Prostate gland (tissue), 2 donors: ENCODE results near the gene PDF. TPM values are rescaled to one million over a fixed set of nuclear protein-coding genes. Genes with fewer than 3 reads are reported as not detected.

Source experiments
- DNase-seq: peaks from one replicate; pipeline ENCODE4 v3.0.0-alpha.2; 2019; ENCODE audit warnings: low spot score
- H3K27ac ChIP-seq, 2 donors: fragments of 200-600 bp; sonication (generic); 2 replicates each; pipeline ENCODE4 v1.5.1; 2017 to 2019
- H3K27me3 ChIP-seq: fragments of 200-600 bp; sonication (generic); replicated peaks from 2 replicates; pipeline ENCODE4 v1.5.1; 2019; ENCODE audit not compliant: insufficient read depth
- H3K36me3 ChIP-seq, 2 donors: fragments of 200-600 bp; sonication (generic); 1 replicate in 1 of 2; 2 replicates in 1 of 2; pipeline versions ENCODE4 v1.5.1 to v1.8.1; 2017 to 2019
- H3K4me1 ChIP-seq: fragments of 200-600 bp; sonication (generic); replicated peaks from 2 replicates; pipeline ENCODE4 v1.5.1; 2019
- H3K4me3 ChIP-seq, 2 donors: fragments of 200-600 bp; sonication (generic); 2 replicates each; pipeline ENCODE4 v1.5.1; 2017 to 2019
- H3K9me3 ChIP-seq: fragments of 200-600 bp; sonication (generic); 2 replicates; pipeline ENCODE4 v1.5.1; 2017
- CTCF ChIP-seq, 4 experiments: fragments of 200-600 bp in 2 of 4; fragments of 450-650 bp in 2 of 4; sonication (generic) in 2 of 4; IDR thresholded peaks; 1 replicate in 3 of 4; 2 replicates in 1 of 4; pipeline ENCODE4 v1.5.1; 2016 to 2019; ENCODE audit warnings: antibody characterized with exemption in 4 of 4, mild to moderate bottlenecking in 2 of 4, moderate library complexity in 2 of 4
- POLR2A ChIP-seq: fragments of 450-650 bp; IDR thresholded peaks from one replicate; pipeline ENCODE4 v1.6.1; 2016; ENCODE audit warnings: antibody characterized with exemption, mild to moderate bottlenecking
- POLR2AphosphoS5 ChIP-seq: sonication (generic); formaldehyde crosslinking; IDR thresholded peaks from one replicate; pipeline ENCODE4 v1.6.1; 2017; ENCODE audit warnings: antibody characterized with exemption
- WGBS: methylation state at CpG from one replicate; pipeline ENCODE4 v1.1.5; 2018; 5-methylcytosine and 5-hydroxymethylcytosine counted together
- intact Hi-C: fragments of 100-400 bp; cut with DNase I; formaldehyde crosslinking; loops from one replicate; pipeline ENCODE4 v1.14.2; 2022
- total RNA-seq, 2 donors: library from RNA; depleted of rRNA; stranded (reverse); fragments of >200 nt; gene quantifications; one replicate each; pipeline ENCODE4 v1.1.0, GENCODE V29; 2016

Gene PDF
- total RNA-seq, 2 donors from 2014 or later = 40.7 to 42.9 TPM

DNA sequence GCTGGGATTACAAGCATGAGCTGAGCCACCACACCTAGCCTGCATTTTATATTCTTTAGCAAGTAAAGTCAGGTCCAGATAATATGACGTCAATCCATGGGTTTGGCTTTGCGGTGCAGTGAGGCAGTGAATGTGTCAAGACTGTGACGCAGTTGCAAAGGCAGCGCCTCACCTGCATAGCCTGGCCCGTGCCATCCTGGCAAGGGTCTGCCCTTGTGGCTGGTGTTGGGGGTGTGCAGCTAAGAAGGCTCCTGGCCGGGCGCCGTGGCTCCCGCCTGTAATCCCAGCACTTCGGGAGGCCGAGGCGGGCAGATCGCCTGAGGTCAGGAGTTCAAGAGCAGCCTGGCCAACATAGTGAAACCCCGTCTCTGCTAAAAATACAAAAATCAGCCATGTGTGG is 7.0 kb downstream of the PDF start:
- DNase-seq = no peak
- Histone ChIP-seq H3K4me1 (peaks cover 3% of the 10 kb centered on the region), H3K9me3 (no peaks in the 10 kb centered on the region), H3K36me3 (peaks cover 29 to 41% of the 10 kb centered on the region in 2 donors), H3K27me3 (no peaks in the 10 kb centered on the region), H3K4me3 (no peak overlapping the region), H3K27ac (no peak overlapping the region)
- 90% methylated on average over 14 of the region's 14 CpGs for WGBS
- intact Hi-C loops = no loop called here
- no peak for TF ChIP-seq POLR2A
- TF ChIP-seq POLR2AphosphoS5 = no peak
- TF ChIP-seq CTCF (IDR thresholded peaks at IDR 0.05) = no peak

DNA sequence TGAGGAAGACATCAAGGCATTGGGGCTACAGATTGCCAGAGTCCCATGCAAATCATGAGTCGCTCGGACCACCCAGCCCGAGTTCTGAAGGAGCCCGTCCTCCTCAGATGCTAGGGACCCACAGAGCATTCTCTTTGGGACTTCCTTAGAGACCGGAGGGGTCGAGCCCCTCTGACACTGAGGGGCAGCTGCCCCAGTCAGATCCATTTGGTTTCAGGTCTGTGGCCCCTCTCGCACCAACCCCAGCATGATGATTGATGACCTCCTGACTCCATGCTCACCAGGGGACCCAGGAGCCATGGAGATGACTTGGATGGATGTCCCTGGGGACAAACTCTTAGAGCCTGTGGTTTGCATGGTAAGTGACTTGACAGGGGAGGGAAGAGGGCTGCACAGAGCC is 8.0 kb downstream of the PDF start:
- no peak for DNase-seq
- Histone ChIP-seq H3K27ac (no peak overlapping the region), H3K4me3 (no peak overlapping the region), H3K27me3 (no peaks in the 10 kb centered on the region), H3K4me1 (no peaks in the 10 kb centered on the region), H3K9me3 (no peaks in the 10 kb centered on the region), H3K36me3 (peaks cover 29 to 45% of the 10 kb centered on the region in 2 donors)
- intact Hi-C loops = no loop called here
- 96% methylated on average over 7 of the region's 7 CpGs for WGBS
- TF ChIP-seq CTCF (IDR thresholded peaks at IDR 0.05) (no peak), POLR2A (no peak), POLR2AphosphoS5 (no peak)

DNA sequence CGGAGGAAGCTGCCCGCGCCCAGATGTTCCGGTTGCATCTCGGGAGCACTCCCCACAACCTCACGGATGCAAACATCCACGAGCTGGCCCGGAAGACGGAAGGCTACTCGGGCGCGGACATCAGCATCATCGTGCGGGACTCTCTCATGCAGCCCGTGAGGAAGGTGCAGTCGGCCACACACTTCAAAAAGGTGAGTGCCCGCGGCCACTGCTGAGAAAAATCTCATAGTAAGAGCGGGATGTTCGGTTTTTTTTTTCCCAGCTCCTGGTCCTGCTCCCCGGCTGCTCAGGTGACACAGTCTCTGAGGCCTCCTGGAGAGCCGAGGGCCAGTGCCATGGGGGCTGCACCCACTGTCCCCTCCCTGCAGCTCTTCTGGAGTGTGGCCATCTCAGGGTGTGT is 9.3 kb downstream of the PDF start:
- Histone ChIP-seq H3K4me1 (no peaks in the 10 kb centered on the region), H3K27ac (no peak overlapping the region), H3K36me3 (peaks cover 35 to 55% of the 10 kb centered on the region in 2 donors), H3K27me3 (no peaks in the 10 kb centered on the region), H3K4me3 (no peak overlapping the region), H3K9me3 (no peaks in the 10 kb centered on the region)
- DNase-seq = no peak
- TF ChIP-seq POLR2AphosphoS5 (no peak), CTCF (IDR thresholded peaks at IDR 0.05) (no peak), POLR2A (no peak)
- intact Hi-C loops = no loop called here
- 88% methylated on average over 22 of the region's 22 CpGs for WGBS

- H3K27ac ChIP-seq = no peak overlapping the region
- TF ChIP-seq CTCF (IDR thresholded peaks at IDR 0.05) = no peak
- TF ChIP-seq POLR2A = no peak
- TF ChIP-seq POLR2AphosphoS5 = no peak
- no peaks in the 10 kb centered on the region for H3K9me3 ChIP-seq
- H3K4me3 ChIP-seq = no peak overlapping the region
- no peaks in the 10 kb centered on the region for H3K27me3 ChIP-seq
- intact Hi-C loops = no loop called here
- whole genome bisulfite sequencing = 81% methylated on average over 13 of the region's 13 CpGs
- peaks cover 35 to 57% of the 10 kb centered on the region in 2 donors for H3K36me3 ChIP-seq
- H3K4me1 ChIP-seq = no peaks in the 10 kb centered on the region
- DNase-seq = no peak
These were observed 9.7 kb downstream of the PDF start for GRCh38 chr16:69320740-69321073.

GRCh38 chr16:69319826-69320739 is 10.3 kb downstream of the PDF start:
- no peak for TF ChIP-seq POLR2A
- TF ChIP-seq POLR2AphosphoS5 = no peak
- TF ChIP-seq CTCF (IDR thresholded peaks at IDR 0.05) = no peak
- H3K4me3 ChIP-seq = no peak overlapping the region
- H3K27me3 ChIP-seq = no peaks in the 10 kb centered on the region
- H3K36me3 ChIP-seq = peaks cover 35 to 57% of the 10 kb centered on the region in 2 donors
- 91% methylated on average over 30 of the region's 30 CpGs for WGBS
- no peak overlapping the region for H3K27ac ChIP-seq
- H3K4me1 ChIP-seq = no peaks in the 10 kb centered on the region
- intact Hi-C loops = no loop called here
- no peaks in the 10 kb centered on the region for H3K9me3 ChIP-seq
- DNase-seq = no peak
